Neural progenitor cell (in vitro differentiated cells): Measurements from ENCODE around the gene HOXA10. TPM values are rescaled to one million over a fixed set of nuclear protein-coding genes. Genes with fewer than 3 reads are reported as not detected.

Experiments used
- DNase-seq: peaks from one replicate; pipeline ENCODE4 v3.0.0-alpha.2; 2016; ENCODE audit warnings: low spot score
- H2AFZ ChIP-seq: fragments of 200-600 bp; sonication (generic); replicated peaks from 2 replicates; pipeline ENCODE4 v1.6.1; 2016; ENCODE audit warnings: antibody characterized with exemption
- H3F3A ChIP-seq: fragments of 200-600 bp; sonication (generic); 2 replicates; pipeline ENCODE4 v1.6.1; 2016; ENCODE audit warnings: antibody characterized with exemption, low read depth
- H3K27ac ChIP-seq: fragments of 200-600 bp; sonication (generic); 2 replicates; pipeline ENCODE4 v1.5.1; 2016; ENCODE audit warnings: mild to moderate bottlenecking
- H3K27me3 ChIP-seq: fragments of 200-600 bp; sonication (generic); 2 replicates; pipeline ENCODE4 v1.6.1; 2016; ENCODE audit warnings: mild to moderate bottlenecking, moderate library complexity
- H3K36me3 ChIP-seq: fragments of 200-600 bp; sonication (generic); 2 replicates; pipeline ENCODE4 v1.5.1; 2016
- H3K4me1 ChIP-seq: fragments of 200-600 bp; sonication (generic); 2 replicates; pipeline ENCODE4 v1.6.1; 2016; ENCODE audit warnings: mixed run types
- H3K4me2 ChIP-seq: fragments of 200-600 bp; sonication (generic); 2 replicates; pipeline ENCODE4 v1.6.1; 2016
- H3K4me3 ChIP-seq: fragments of 200-600 bp; sonication (generic); 2 replicates; pipeline ENCODE4 v1.5.1; 2016
- H3K79me2 ChIP-seq: fragments of 200-600 bp; sonication (generic); 2 replicates; pipeline ENCODE4 v1.6.1; 2016; ENCODE audit warnings: low read depth
- H3K9ac ChIP-seq: fragments of 200-600 bp; sonication (generic); 2 replicates; pipeline ENCODE4 v1.6.1; 2016
- H3K9me3 ChIP-seq: fragments of 200-600 bp; sonication (generic); 2 replicates; pipeline ENCODE4 v1.5.1; 2016; ENCODE audit warnings: low read depth
- H4K20me1 ChIP-seq: fragments of 200-600 bp; sonication (generic); 2 replicates; pipeline ENCODE4 v1.6.1; 2016; ENCODE audit warnings: low read depth
- H3K27ac Mint-ChIP-seq: 3 replicates; pipeline ENCODE4 v1.8.0; 2021; ENCODE audit warnings: mixed read lengths
- H3K27me3 Mint-ChIP-seq: 2 replicates; pipeline ENCODE4 v1.8.0; 2022; ENCODE audit warnings: low read depth, mild to moderate bottlenecking, inconsistent platforms, moderate library complexity, mixed read lengths; ENCODE audit not compliant: insufficient read depth
- H3K36me3 Mint-ChIP-seq: 3 replicates; pipeline ENCODE4 v1.8.0; 2021; ENCODE audit warnings: mixed read lengths
- H3K4me1 Mint-ChIP-seq: 3 replicates; pipeline ENCODE4 v1.8.0; 2021; ENCODE audit warnings: mixed read lengths
- H3K4me3 Mint-ChIP-seq: 3 replicates; pipeline ENCODE4 v1.8.0; 2021; ENCODE audit warnings: mild to moderate bottlenecking, moderate library complexity, mixed read lengths
- H3K9me3 Mint-ChIP-seq: 3 replicates; pipeline ENCODE4 v1.8.0; 2020; ENCODE audit warnings: mixed read lengths
- CTCF ChIP-seq: fragments of 200-600 bp; sonication (generic); IDR thresholded peaks from 2 replicates; pipeline ENCODE4 v1.5.1; 2017; ENCODE audit warnings: antibody characterized with exemption, mild to moderate bottlenecking
- EZH2 ChIP-seq: fragments of 200-600 bp; sonication (generic); IDR thresholded peaks from 2 replicates; pipeline ENCODE4 v1.6.1; 2017; ENCODE audit warnings: antibody characterized with exemption, mild to moderate bottlenecking, moderate library complexity
- EZH2phosphoT487 ChIP-seq: fragments of 200-600 bp; sonication (generic); IDR thresholded peaks from 2 replicates; pipeline ENCODE4 v1.6.1; 2017; ENCODE audit warnings: antibody characterized with exemption
- total RNA-seq: library from RNA; depleted of rRNA; stranded (reverse); fragments of >200 nt; gene quantifications from 2 replicates; pipeline ENCODE4 v1.2.3, GENCODE V29; 2015; ENCODE audit warnings: low replicate concordance

HOXA10 gene
- total RNA-seq, 1 donor from 2014 or later = not detected

GRCh38 chr7:27202862-27203134 is 28.7 kb upstream of the HOXA10 start:
- no peaks in the 10 kb centered on the region for H3K36me3 ChIP-seq
- peaks cover 100% of the 10 kb centered on the region for H3K27me3 ChIP-seq
- no peak overlapping the region for H3K27ac Mint-ChIP-seq
- H3F3A ChIP-seq = peaks cover 11% of the 10 kb centered on the region
- peaks cover 90% of the 10 kb centered on the region for H3K27me3 Mint-ChIP-seq
- DNase-seq = no peak
- no peaks in the 10 kb centered on the region for H3K9me3 ChIP-seq
- TF ChIP-seq CTCF (no peak), EZH2 (no peak), EZH2phosphoT487 (no peak)
- H3K4me3 ChIP-seq = no peak overlapping the region
- H3K9me3 Mint-ChIP-seq = peaks cover 9% of the 10 kb centered on the region
- no peaks in the 10 kb centered on the region for H3K79me2 ChIP-seq
- no peak overlapping the region for H3K9ac ChIP-seq
- no peaks in the 10 kb centered on the region for H3K36me3 Mint-ChIP-seq
- peaks cover 5% of the 10 kb centered on the region for H3K4me1 ChIP-seq
- H3K4me2 ChIP-seq = no peak overlapping the region
- H3K27ac ChIP-seq = no peak overlapping the region
- H3K4me3 Mint-ChIP-seq = no peak overlapping the region
- no peak overlapping the region for H2AFZ ChIP-seq
- H4K20me1 ChIP-seq = peaks cover 92% of the 10 kb centered on the region
- peaks cover 11% of the 10 kb centered on the region for H3K4me1 Mint-ChIP-seq

GRCh38 chr7:27202018-27202861 is 28.1 kb upstream of the HOXA10 start:
- Histone ChIP-seq H3F3A (peaks cover 7% of the 10 kb centered on the region), H3K27me3 (peaks cover 100% of the 10 kb centered on the region), H3K79me2 (no peaks in the 10 kb centered on the region), H3K9ac (no peak overlapping the region), H3K4me3 (no peak overlapping the region), H4K20me1 (peaks cover 92% of the 10 kb centered on the region), H3K4me1 (no peaks in the 10 kb centered on the region), H2AFZ (no peak overlapping the region), H3K27ac (no peak overlapping the region), H3K4me2 (no peak overlapping the region), H3K9me3 (no peaks in the 10 kb centered on the region), H3K36me3 (no peaks in the 10 kb centered on the region)
- H3K9me3 Mint-ChIP-seq = peaks cover 9% of the 10 kb centered on the region
- peaks cover 11% of the 10 kb centered on the region for H3K4me1 Mint-ChIP-seq
- TF ChIP-seq CTCF (no peak), EZH2 (peak; percentile 93), EZH2phosphoT487 (peak; percentile 71)
- no peak overlapping the region for H3K27ac Mint-ChIP-seq
- DNase-seq = no peak
- no peak overlapping the region for H3K4me3 Mint-ChIP-seq
- H3K27me3 Mint-ChIP-seq = peaks cover 90% of the 10 kb centered on the region
- H3K36me3 Mint-ChIP-seq = no peaks in the 10 kb centered on the region

- Histone ChIP-seq H4K20me1 (peaks cover 87% of the 10 kb centered on the region), H3K4me3 (no peak overlapping the region), H3K9ac (no peak overlapping the region), H3K4me2 (no peak overlapping the region), H3K27ac (no peak overlapping the region), H2AFZ (no peak overlapping the region), H3K27me3 (peaks cover 100% of the 10 kb centered on the region), H3F3A (peaks cover 14% of the 10 kb centered on the region), H3K79me2 (no peaks in the 10 kb centered on the region), H3K36me3 (no peaks in the 10 kb centered on the region), H3K9me3 (no peaks in the 10 kb centered on the region), H3K4me1 (no peaks in the 10 kb centered on the region)
- TF ChIP-seq EZH2 (no peak), EZH2phosphoT487 (no peak), CTCF (no peak)
- H3K4me3 Mint-ChIP-seq = no peak overlapping the region
- H3K4me1 Mint-ChIP-seq = peaks cover 11% of the 10 kb centered on the region
- peaks cover 9% of the 10 kb centered on the region for H3K9me3 Mint-ChIP-seq
- DNase-seq = no peak
- H3K36me3 Mint-ChIP-seq = no peaks in the 10 kb centered on the region
- H3K27ac Mint-ChIP-seq = no peak overlapping the region
- H3K27me3 Mint-ChIP-seq = peaks cover 89% of the 10 kb centered on the region
Observed at GRCh38 chr7:27201580-27202017, 27.5 kb upstream of the HOXA10 start.
